ENCODE results near the gene CCDC88B.

GRCh38 chr11:64359712-64360445 is 19.9 kb downstream of the CCDC88B start:
- TF ChIP-seq CTCF (IDR thresholded peaks at IDR 0.05): no peak
- TF ChIP-seq POLR2AphosphoS5 (IDR thresholded peaks at IDR 0.05): no peak
- TF ChIP-seq EP300 (IDR thresholded peaks at IDR 0.05): no peak
- no peak for TF ChIP-seq POLR2A (IDR thresholded peaks at IDR 0.05)
